HepG2 (cell line): Measurements from ENCODE around the gene RANBP3. TPM values are rescaled to one million over a fixed set of nuclear protein-coding genes. Genes with fewer than 3 reads are reported as not detected.

ENCODE experiments used
- ATAC-seq: fragments of 200-7000 bp; cut with Tn5 transposase; 3 replicates; pipeline ENCODE4 v1.9.1; 2020; ENCODE audit warnings: mild to moderate bottlenecking, moderate library complexity
- BruUV-seq: library from RNA; stranded (reverse); fragments of 400-500 nt; replicated peaks from 2 replicates; lab custom pipeline; 2021; lab: Mats Ljungman, UMichigan
- CTCF ChIA-PET: fragments of 300-600 bp; formaldehyde crosslinking; extraction: SDS; loops from one replicate; lab custom pipeline; 2021; ENCODE audit warnings: low total read pairs, inconsistent platforms, low intra/inter-chr PET ratio; lab: Yijun Ruan, JAX
- POLR2A ChIA-PET: fragments of 350-600 bp; sonication (Branson Sonifier 250); formaldehyde crosslinking; loops from one replicate; lab custom pipeline; 2020; ENCODE audit warnings: antibody characterized with exemption, inconsistent platforms; lab: Yijun Ruan, JAX
- DNase-seq: peaks from one replicate; pipeline ENCODE4 v3.0.0-alpha.2; 2015; ENCODE audit warnings: low spot score
- FAIRE-seq: peaks from 3 replicates; lab custom pipeline; 2011; peaks lifted over from hg19 to GRCh38; lab: Jason Lieb, UNC
- H2AFZ ChIP-seq: one replicate; pipeline ENCODE4 v1.6.1; 2011; ENCODE audit warnings: low read length, inconsistent platforms
- H3K27ac ChIP-seq: fragments of 300-600 bp; 3 replicates; pipeline ENCODE4 v1.8.0; 2011; ENCODE audit warnings: mixed run types, mild to moderate bottlenecking, mixed read lengths, low read length, inconsistent platforms; ENCODE audit not compliant: insufficient read depth; ENCODE audit errors: extremely low read length
- H3K27me3 ChIP-seq, 2 experiments: fragments of 200-600 bp in 1 of 2; 2 replicates in 1 of 2; 3 replicates in 1 of 2; pipeline versions ENCODE4 v1.6.0 to v1.8.0; 2011; ENCODE audit warnings: low read length in 2 of 2, mild to moderate bottlenecking in 2 of 2, moderate library complexity in 2 of 2, inconsistent platforms in 1 of 2; ENCODE audit not compliant: insufficient read depth in 2 of 2, control insufficient read depth in 1 of 2
- H3K36me3 ChIP-seq, 2 experiments: fragments of 200-600 bp in 1 of 2; replicated peaks in 1 of 2; 2 replicates in 1 of 2; 3 replicates in 1 of 2; pipeline versions ENCODE4 v1.5.1 to v1.8.0; 2011; ENCODE audit warnings: low read length in 2 of 2, inconsistent platforms in 1 of 2; ENCODE audit not compliant: insufficient read depth in 2 of 2, control insufficient read depth in 1 of 2
- H3K4me1 ChIP-seq: 2 replicates; pipeline ENCODE4 v1.5.1; 2012; ENCODE audit warnings: low read length, inconsistent platforms; ENCODE audit not compliant: insufficient read depth
- H3K4me2 ChIP-seq: 2 replicates; pipeline ENCODE4 v1.6.0; 2011; ENCODE audit warnings: low read depth, low read length, inconsistent platforms
- H3K4me3 ChIP-seq, 3 experiments: fragments of 200-600 bp in 1 of 3; sonication (generic), shearing (Covaris generic) in 1 of 3; replicated peaks in 1 of 3; 2 replicates each; pipeline ENCODE4 v1.5.1; 2011 to 2016; ENCODE audit warnings: low read length in 3 of 3, inconsistent platforms in 2 of 3, low read depth in 2 of 3, mild to moderate bottlenecking in 2 of 3, control low read depth in 1 of 3, mixed read lengths in 1 of 3; ENCODE audit not compliant: insufficient read depth in 1 of 3
- H3K79me2 ChIP-seq: one replicate; pipeline ENCODE4 v1.6.1; 2011; ENCODE audit warnings: low read length, inconsistent platforms; ENCODE audit not compliant: insufficient read depth
- H3K9ac ChIP-seq: 2 replicates; pipeline ENCODE4 v1.6.0; 2011; ENCODE audit warnings: mild to moderate bottlenecking, low read depth, low read length, inconsistent platforms; ENCODE audit not compliant: insufficient read depth
- H3K9me3 ChIP-seq: 2 replicates; pipeline ENCODE4 v1.5.1; 2012; ENCODE audit warnings: mild to moderate bottlenecking, low read length
- H4K20me1 ChIP-seq: 2 replicates; pipeline ENCODE4 v1.6.0; 2011; ENCODE audit warnings: inconsistent platforms, mild to moderate bottlenecking, low read length, moderate library complexity; ENCODE audit not compliant: insufficient read depth
- RBM39 ChIP-seq: fragments of 200-400 bp; formaldehyde crosslinking; IDR thresholded peaks from one replicate; pipeline ENCODE4 v1.6.1; 2018; ENCODE audit warnings: antibody characterized with exemption, mild to moderate bottlenecking, low read depth, low read length; ENCODE audit not compliant: poor library complexity, severe bottlenecking
- SOX13 ChIP-seq, 3 experiments: fragments of 450-650 bp in 1 of 3; sonication (generic) in 1 of 3; formaldehyde crosslinking in 1 of 3; IDR thresholded peaks in 2 of 3; conservative IDR thresholded peaks in 1 of 3; 2 replicates each; pipeline versions ENCODE4 v1.5.0 to v1.6.1; 2016 to 2020; ENCODE audit warnings: antibody characterized with exemption in 1 of 3, mild to moderate bottlenecking in 1 of 3, missing compliant biosample characterization in 1 of 3, missing genetic modification reagents in 1 of 3, moderate library complexity in 1 of 3
- ZNF776 ChIP-seq: sonication (generic); formaldehyde crosslinking; IDR thresholded peaks from 2 replicates; pipeline ENCODE4 v1.4.0; 2020; ENCODE audit warnings: mild to moderate bottlenecking, missing genetic modification reagents
- WGBS: methylation state at CpG from one replicate; pipeline ENCODE4 v1.1.6; 2017; ENCODE audit warnings: low lambda C conversion rate; 5-methylcytosine and 5-hydroxymethylcytosine counted together
- in situ Hi-C: cut with HindIII; loops from 2 replicates; pipeline ENCODE4 v1.10.0; 2017; ENCODE audit warnings: low pct_unique_long_range_greater_than_20kb; ENCODE audit not compliant: extremely low pct_ligation_motif_present
- intact Hi-C: fragments of 100-400 bp; cut with micrococcal nuclease; formaldehyde crosslinking; loops from one replicate; pipeline ENCODE4 v1.10.0; 2022; ENCODE audit not compliant: unreplicated experiment
- polyA plus RNA-seq, 8 experiments: library from polyadenylated mRNA; depleted of rRNA in 3 of 8; stranded (reverse) in 7 of 8; unstranded in 1 of 8; fragments of >200 nt; fragmentation: Illumina TruSeq in 4 of 8; extraction: Trizol in 4 of 8; gene quantifications; 2 replicates each; pipeline versions ENCODE4 v1.2.1 to v1.2.3, GENCODE V29; 2011 to 2016; ENCODE audit warnings: low read depth in 4 of 8, missing spikeins in 1 of 8, mixed read lengths in 1 of 8; ENCODE audit not compliant: insufficient read depth in 1 of 8
- total RNA-seq, 5 experiments: library from RNA; depleted of rRNA; stranded (reverse); fragments of >200 nt; fragmentation: Illumina TruSeq; extraction: Trizol; gene quantifications; 2 replicates each; pipeline ENCODE4 v1.2.3, GENCODE V29; 2016; ENCODE audit warnings: low read depth in 1 of 5
- TF ChIP-seq, protein P1 (sequence below): sonication (generic); formaldehyde crosslinking; IDR thresholded peaks from 2 replicates; pipeline ENCODE4 v1.4.0; 2020; ENCODE audit warnings: missing genetic modification reagents, borderline replicate concordance
- TF ChIP-seq, protein P2 (sequence below): sonication (generic); formaldehyde crosslinking; IDR thresholded peaks from 2 replicates; pipeline ENCODE4 v1.8.1; 2022; ENCODE audit warnings: low read depth, mild to moderate bottlenecking, missing genetic modification reagents

Gene RANBP3
- total and polyA plus RNA-seq, 2 of the 13 experiments (the other 11 are each of a cell fraction or from before 2014, with no cell fraction given) = 39.5 to 149 TPM

DNA sequence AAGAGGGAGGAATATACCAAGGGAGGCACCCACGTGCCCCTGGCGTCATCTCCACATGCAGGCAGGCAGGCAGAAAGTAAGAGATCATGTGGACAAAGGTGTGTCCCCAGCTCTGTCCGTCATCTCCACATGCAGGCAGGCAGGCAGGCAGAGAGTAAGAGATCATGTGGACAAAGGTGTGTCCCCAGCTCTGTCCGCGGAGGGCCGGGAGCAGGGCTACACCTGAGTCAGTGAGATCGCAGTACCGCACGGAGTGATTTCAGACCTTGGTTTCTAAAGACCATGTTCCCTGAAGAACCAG is 41.7 kb downstream of the RANBP3 start:
- intact Hi-C loops = no loop called here
- Histone ChIP-seq H3K9ac (no peak overlapping the region), H3K9me3 (no peaks in the 10 kb centered on the region), H3K4me1 (no peaks in the 10 kb centered on the region), H4K20me1 (peaks cover 48% of the 10 kb centered on the region; the same call in 1 of the 2 replicates), H3K79me2 (peaks cover 47% of the 10 kb centered on the region), H3K27me3 (no peaks in the 10 kb centered on the region), H2AFZ (no peak overlapping the region), H3K36me3 (peaks cover 51 to 88% of the 10 kb centered on the region in 2 experiments), H3K4me2 (no peak overlapping the region), H3K4me3 (no peak overlapping the region), H3K27ac (no peak overlapping the region)
- in situ Hi-C loops = no loop called here
- BruUV-seq = no TSS peak
- ATAC-seq (no peak), FAIRE-seq (no peak), DNase-seq (no peak)
- POLR2A ChIA-PET = no interaction called here
- TF ChIP-seq, protein P1, sequence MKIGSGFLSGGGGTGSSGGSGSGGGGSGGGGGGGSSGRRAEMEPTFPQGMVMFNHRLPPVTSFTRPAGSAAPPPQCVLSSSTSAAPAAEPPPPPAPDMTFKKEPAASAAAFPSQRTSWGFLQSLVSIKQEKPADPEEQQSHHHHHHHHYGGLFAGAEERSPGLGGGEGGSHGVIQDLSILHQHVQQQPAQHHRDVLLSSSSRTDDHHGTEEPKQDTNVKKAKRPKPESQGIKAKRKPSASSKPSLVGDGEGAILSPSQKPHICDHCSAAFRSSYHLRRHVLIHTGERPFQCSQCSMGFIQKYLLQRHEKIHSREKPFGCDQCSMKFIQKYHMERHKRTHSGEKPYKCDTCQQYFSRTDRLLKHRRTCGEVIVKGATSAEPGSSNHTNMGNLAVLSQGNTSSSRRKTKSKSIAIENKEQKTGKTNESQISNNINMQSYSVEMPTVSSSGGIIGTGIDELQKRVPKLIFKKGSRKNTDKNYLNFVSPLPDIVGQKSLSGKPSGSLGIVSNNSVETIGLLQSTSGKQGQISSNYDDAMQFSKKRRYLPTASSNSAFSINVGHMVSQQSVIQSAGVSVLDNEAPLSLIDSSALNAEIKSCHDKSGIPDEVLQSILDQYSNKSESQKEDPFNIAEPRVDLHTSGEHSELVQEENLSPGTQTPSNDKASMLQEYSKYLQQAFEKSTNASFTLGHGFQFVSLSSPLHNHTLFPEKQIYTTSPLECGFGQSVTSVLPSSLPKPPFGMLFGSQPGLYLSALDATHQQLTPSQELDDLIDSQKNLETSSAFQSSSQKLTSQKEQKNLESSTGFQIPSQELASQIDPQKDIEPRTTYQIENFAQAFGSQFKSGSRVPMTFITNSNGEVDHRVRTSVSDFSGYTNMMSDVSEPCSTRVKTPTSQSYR (CRISPR knock-in tag) = no peak
- TF ChIP-seq, protein P2, sequence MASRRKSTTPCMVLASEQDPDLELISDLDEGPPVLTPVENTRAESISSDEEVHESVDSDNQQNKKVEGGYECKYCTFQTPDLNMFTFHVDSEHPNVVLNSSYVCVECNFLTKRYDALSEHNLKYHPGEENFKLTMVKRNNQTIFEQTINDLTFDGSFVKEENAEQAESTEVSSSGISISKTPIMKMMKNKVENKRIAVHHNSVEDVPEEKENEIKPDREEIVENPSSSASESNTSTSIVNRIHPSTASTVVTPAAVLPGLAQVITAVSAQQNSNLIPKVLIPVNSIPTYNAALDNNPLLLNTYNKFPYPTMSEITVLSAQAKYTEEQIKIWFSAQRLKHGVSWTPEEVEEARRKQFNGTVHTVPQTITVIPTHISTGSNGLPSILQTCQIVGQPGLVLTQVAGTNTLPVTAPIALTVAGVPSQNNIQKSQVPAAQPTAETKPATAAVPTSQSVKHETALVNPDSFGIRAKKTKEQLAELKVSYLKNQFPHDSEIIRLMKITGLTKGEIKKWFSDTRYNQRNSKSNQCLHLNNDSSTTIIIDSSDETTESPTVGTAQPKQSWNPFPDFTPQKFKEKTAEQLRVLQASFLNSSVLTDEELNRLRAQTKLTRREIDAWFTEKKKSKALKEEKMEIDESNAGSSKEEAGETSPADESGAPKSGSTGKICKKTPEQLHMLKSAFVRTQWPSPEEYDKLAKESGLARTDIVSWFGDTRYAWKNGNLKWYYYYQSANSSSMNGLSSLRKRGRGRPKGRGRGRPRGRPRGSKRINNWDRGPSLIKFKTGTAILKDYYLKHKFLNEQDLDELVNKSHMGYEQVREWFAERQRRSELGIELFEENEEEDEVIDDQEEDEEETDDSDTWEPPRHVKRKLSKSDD (CRISPR knock-in tag) = no peak
- TF ChIP-seq ZNF776 (CRISPR knock-in tag) (no peak), SOX13 (IDR thresholded peaks at IDR 0.05) (no peak), SOX13 (CRISPR knock-in tag; conservative IDR thresholded peaks at IDR 0.05 in 1 of 2, IDR thresholded peaks at IDR 0.05 in 1 of 2) (no peak), RBM39 (no peak)
- CTCF ChIA-PET = no interaction called here
- 97% methylated on average over 9 of the region's 9 CpGs for WGBS
